Smooth muscle cell (in vitro differentiated cells): ENCODE data around the gene NCF2. TPM values are rescaled to one million over a fixed set of nuclear protein-coding genes. Genes with fewer than 3 reads are reported as not detected.

Experiments used
- DNase-seq: peaks from one replicate; lab custom pipeline; 2025; ENCODE audit not compliant: unreplicated experiment; lab: John Stamatoyannopoulos, UW
- H2AFZ ChIP-seq: fragments of 200-600 bp; sonication (generic); 2 replicates; pipeline ENCODE4 v1.6.0; 2016; ENCODE audit warnings: antibody characterized with exemption, low read depth, mild to moderate bottlenecking
- H3F3A ChIP-seq: fragments of 200-600 bp; sonication (generic); 2 replicates; pipeline ENCODE4 v1.6.0; 2017; ENCODE audit warnings: antibody characterized with exemption, low read depth
- H3K27ac ChIP-seq: fragments of 200-600 bp; sonication (generic); 2 replicates; pipeline ENCODE4 v1.5.1; 2016; ENCODE audit warnings: low read depth, mild to moderate bottlenecking
- H3K27me3 ChIP-seq: fragments of 200-600 bp; sonication (generic); 2 replicates; pipeline ENCODE4 v1.6.1; 2016; ENCODE audit warnings: low read depth, mild to moderate bottlenecking
- H3K36me3 ChIP-seq: fragments of 200-600 bp; sonication (generic); 2 replicates; pipeline ENCODE4 v1.5.1; 2016; ENCODE audit warnings: low read depth
- H3K4me1 ChIP-seq: fragments of 200-600 bp; sonication (generic); 2 replicates; pipeline ENCODE4 v1.5.1; 2016; ENCODE audit warnings: low read depth
- H3K4me2 ChIP-seq: fragments of 200-600 bp; sonication (generic); 2 replicates; pipeline ENCODE4 v1.6.0; 2016; ENCODE audit warnings: mild to moderate bottlenecking
- H3K4me3 ChIP-seq: fragments of 200-600 bp; sonication (generic); 2 replicates; pipeline ENCODE4 v1.5.1; 2016; ENCODE audit warnings: mild to moderate bottlenecking
- H3K79me2 ChIP-seq: fragments of 200-600 bp; sonication (generic); 2 replicates; pipeline ENCODE4 v1.6.0; 2016; ENCODE audit warnings: low read depth, mild to moderate bottlenecking
- H3K9ac ChIP-seq: fragments of 200-600 bp; sonication (generic); 2 replicates; pipeline ENCODE4 v1.6.0; 2016; ENCODE audit warnings: low read depth
- H3K9me3 ChIP-seq: fragments of 200-600 bp; sonication (generic); replicated peaks from 2 replicates; pipeline ENCODE4 v1.5.1; 2016; ENCODE audit warnings: low read depth
- H4K20me1 ChIP-seq: fragments of 200-600 bp; sonication (generic); 2 replicates; pipeline ENCODE4 v1.6.0; 2016; ENCODE audit warnings: low read depth
- CTCF ChIP-seq: fragments of 200-600 bp; sonication (generic); IDR thresholded peaks from 2 replicates; pipeline ENCODE4 v1.5.1; 2017; ENCODE audit warnings: borderline replicate concordance, mild to moderate bottlenecking, antibody characterized with exemption; ENCODE audit not compliant: insufficient read depth, poor library complexity, severe bottlenecking
- WGBS: methylation state at CpG from one replicate; pipeline ENCODE4 v1.1.7; 2016; ENCODE audit warnings: low lambda C conversion rate; 5-methylcytosine and 5-hydroxymethylcytosine counted together
- polyA plus RNA-seq: library from polyadenylated mRNA; unstranded; fragments of >200 nt; fragmentation: Nextera tagmentation; extraction: Ambion mirVana; gene quantifications from 2 replicates; pipeline ENCODE4 v1.2.1, GENCODE V29; 2016
- total RNA-seq: library from RNA; depleted of rRNA; stranded (reverse); fragments of >200 nt; gene quantifications from 2 replicates; pipeline ENCODE4 v1.2.3, GENCODE V29; 2014

Gene NCF2
- total and polyA plus RNA-seq, 2 experiments from 2014 or later: 0.65 to 1.7 TPM

- H3K79me2 ChIP-seq: no peaks in the 10 kb centered on the region
- DNase-seq: no peak
- H3K9me3 ChIP-seq: no peaks in the 10 kb centered on the region
- H3K27me3 ChIP-seq: no peaks in the 10 kb centered on the region
- H3K4me3 ChIP-seq: no peak overlapping the region
- TF ChIP-seq CTCF: no peak
- H3K36me3 ChIP-seq: no peaks in the 10 kb centered on the region
- H4K20me1 ChIP-seq: no peaks in the 10 kb centered on the region
- H3F3A ChIP-seq: no peaks in the 10 kb centered on the region
- no peak overlapping the region for H3K9ac ChIP-seq
- H2AFZ ChIP-seq: no peak overlapping the region
- WGBS: 53% methylated on average over 3 of the region's 3 CpGs
- H3K27ac ChIP-seq: no peak overlapping the region
- H3K4me2 ChIP-seq: no peak overlapping the region
- no peaks in the 10 kb centered on the region for H3K4me1 ChIP-seq
Observed at GRCh38 chr1:183609759-183610452, 19.6 kb upstream of the NCF2 start.

- H3F3A ChIP-seq: no peaks in the 10 kb centered on the region
- no peak overlapping the region for H3K27ac ChIP-seq
- H2AFZ ChIP-seq: no peak overlapping the region
- DNase-seq: no peak
- H3K4me3 ChIP-seq: no peak overlapping the region
- H3K9me3 ChIP-seq: no peaks in the 10 kb centered on the region
- no peaks in the 10 kb centered on the region for H3K4me1 ChIP-seq
- WGBS: 84% methylated on average over 5 of the region's 5 CpGs
- H3K4me2 ChIP-seq: no peak overlapping the region
- no peaks in the 10 kb centered on the region for H3K36me3 ChIP-seq
- H4K20me1 ChIP-seq: no peaks in the 10 kb centered on the region
- no peak overlapping the region for H3K9ac ChIP-seq
- no peaks in the 10 kb centered on the region for H3K27me3 ChIP-seq
- no peaks in the 10 kb centered on the region for H3K79me2 ChIP-seq
- TF ChIP-seq CTCF: peak; percentile 28
Observed at GRCh38 chr1:183609313-183609712, 19.1 kb upstream of the NCF2 start.

GRCh38 chr1:183607322-183607980 is 17.2 kb upstream of the NCF2 start:
- H4K20me1 ChIP-seq: no peaks in the 10 kb centered on the region
- H3K4me1 ChIP-seq: no peaks in the 10 kb centered on the region
- H3K27ac ChIP-seq: peak overlapping the region; percentile 27
- 97% methylated on average over 2 of the region's 2 CpGs for WGBS
- TF ChIP-seq CTCF: no peak
- H3K4me3 ChIP-seq: no peak overlapping the region
- peak overlapping the region; percentile 50 for H3K9ac ChIP-seq
- DNase-seq: no peak
- H3K27me3 ChIP-seq: no peaks in the 10 kb centered on the region
- no peak overlapping the region for H2AFZ ChIP-seq
- H3K4me2 ChIP-seq: no peak overlapping the region
- no peaks in the 10 kb centered on the region for H3F3A ChIP-seq
- no peaks in the 10 kb centered on the region for H3K9me3 ChIP-seq
- no peaks in the 10 kb centered on the region for H3K36me3 ChIP-seq
- H3K79me2 ChIP-seq: no peaks in the 10 kb centered on the region
